ENCODE results near the gene MMP25.
A peak's percentile ranks its signal among the peaks of the same experiment; 100 is the strongest.

Gene MMP25

GRCh38 chr16:3045758-3046640 is at the start of gene MMP25:
MMP25 (plus strand) TSS chr16:3046561; CDS start chr16:3046918, 357 bp downstream.
- no peak for DNase-seq

GRCh38 chr16:2999929-3000328 is 46.4 kb upstream of the MMP25 start:
- no peak for DNase-seq

- no peak for DNase-seq
Observed at GRCh38 chr16:3000540-3000939, 45.8 kb upstream of the MMP25 start.

- no peak for DNase-seq
Observed at GRCh38 chr16:3001316-3001715, 45.0 kb upstream of the MMP25 start.

GRCh38 chr16:3003582-3004270 is 42.6 kb upstream of the MMP25 start:
- DNase-seq: peak; percentile 97

- DNase-seq: no peak
Observed at GRCh38 chr16:3004319-3004718, 42.0 kb upstream of the MMP25 start.

GRCh38 chr16:3004781-3005284 is 41.5 kb upstream of the MMP25 start:
- no peak for DNase-seq

GRCh38 chr16:3007059-3007956 is 39.1 kb upstream of the MMP25 start:
- DNase-seq: no peak

GRCh38 chr16:3007957-3008689 is 38.2 kb upstream of the MMP25 start:
- no peak for DNase-seq

GRCh38 chr16:3008690-3009037 is 37.7 kb upstream of the MMP25 start:
- DNase-seq: no peak

- no peak for DNase-seq
Observed at GRCh38 chr16:3009568-3010390, 36.6 kb upstream of the MMP25 start.

GRCh38 chr16:3010510-3010909 is 35.9 kb upstream of the MMP25 start:
- no peak for DNase-seq

- no peak for DNase-seq
Observed at GRCh38 chr16:3012246-3012645, 34.1 kb upstream of the MMP25 start.

- DNase-seq: no peak
Observed at GRCh38 chr16:3012828-3013420, 33.4 kb upstream of the MMP25 start, which contains the start of gene CLDN9. CLDN9 (plus strand) TSS chr16:3012923; CDS start chr16:3013363, 440 bp downstream.

GRCh38 chr16:3013491-3013951 is 32.8 kb upstream of the MMP25 start:
- DNase-seq: no peak

GRCh38 chr16:3013998-3014690 is 32.2 kb upstream of the MMP25 start:
- DNase-seq: no peak

GRCh38 chr16:3014971-3015370 is 31.4 kb upstream of the MMP25 start:
- no peak for DNase-seq

GRCh38 chr16:3015865-3016521 is 30.4 kb upstream of the MMP25 start:
- no peak for DNase-seq

GRCh38 chr16:3017344-3017743 is 29.0 kb upstream of the MMP25 start:
- DNase-seq: no peak

Data from stimulated activated CD4-positive, alpha-beta T cell treated with anti-CD3 and anti-CD28 coated beads, Interleukin-4, amount 100 ng/mL, for 24 hours (primary cell).